Measurements from ENCODE around the gene PSMD10. TPM values are rescaled to one million over a fixed set of nuclear protein-coding genes. Genes with fewer than 3 reads are reported as not detected.

The PSMD10 gene
- total RNA-seq, 1 donor from 2014 or later, result 156 TPM

DNA sequence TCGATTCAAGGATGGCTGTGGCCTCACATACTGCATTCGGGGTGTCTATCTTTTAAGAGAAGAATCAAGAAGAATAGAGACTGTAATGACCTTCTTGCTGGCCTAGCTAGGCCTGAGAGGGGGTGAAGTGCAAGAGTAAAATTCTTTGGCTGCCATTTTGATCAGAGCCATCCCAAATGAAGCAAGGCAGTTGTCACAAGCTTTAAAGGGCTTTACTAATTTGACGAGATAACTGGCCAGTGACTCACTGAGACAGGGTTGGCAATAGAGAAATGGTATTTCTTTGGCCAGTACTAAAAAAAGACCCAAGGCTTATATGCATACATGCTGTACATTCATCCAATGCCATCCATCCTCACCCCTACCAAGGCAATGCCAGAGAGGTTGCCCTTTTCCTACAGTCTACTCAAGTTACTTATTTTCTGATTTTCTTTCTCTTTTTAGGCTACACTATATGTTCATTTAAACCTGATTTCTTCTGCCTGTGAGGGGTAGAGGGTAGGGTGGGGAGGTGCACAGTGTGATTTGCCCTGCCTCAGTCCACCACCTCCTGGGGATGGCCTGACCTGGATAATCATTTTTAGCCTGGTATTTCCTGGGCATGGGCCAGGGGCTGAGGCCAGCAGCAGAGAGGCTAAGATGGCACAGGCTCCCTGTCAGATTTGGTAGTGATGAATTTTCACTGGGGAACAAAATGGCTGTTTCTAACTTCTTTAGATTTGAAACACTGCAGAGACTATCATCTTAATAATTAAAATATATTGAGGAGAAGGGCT is 32.4 kb upstream of the PSMD10 start:
- H3K27me3 ChIP-seq, result no peaks in the 10 kb centered on the region
- Mint-ChIP-seq H3K27me3 (ENCODE audit: insufficient read depth, low read depth) (no peaks in the 10 kb centered on the region), H3K27ac (no peak overlapping the region), H3K36me3 (peaks cover 4% of the 10 kb centered on the region), H3K4me3 (no peak overlapping the region), H3K4me1 (peaks cover 28% of the 10 kb centered on the region), H3K9me3 (no peaks in the 10 kb centered on the region)
- H4K20me1 ChIP-seq (ENCODE audit: low read depth), result no peaks in the 10 kb centered on the region
- no peak for TF ChIP-seq EZH2phosphoT487 (IDR thresholded peaks at IDR 0.05)
- no peak for TF ChIP-seq EZH2 (IDR thresholded peaks at IDR 0.05)
- TF ChIP-seq, protein P1, sequence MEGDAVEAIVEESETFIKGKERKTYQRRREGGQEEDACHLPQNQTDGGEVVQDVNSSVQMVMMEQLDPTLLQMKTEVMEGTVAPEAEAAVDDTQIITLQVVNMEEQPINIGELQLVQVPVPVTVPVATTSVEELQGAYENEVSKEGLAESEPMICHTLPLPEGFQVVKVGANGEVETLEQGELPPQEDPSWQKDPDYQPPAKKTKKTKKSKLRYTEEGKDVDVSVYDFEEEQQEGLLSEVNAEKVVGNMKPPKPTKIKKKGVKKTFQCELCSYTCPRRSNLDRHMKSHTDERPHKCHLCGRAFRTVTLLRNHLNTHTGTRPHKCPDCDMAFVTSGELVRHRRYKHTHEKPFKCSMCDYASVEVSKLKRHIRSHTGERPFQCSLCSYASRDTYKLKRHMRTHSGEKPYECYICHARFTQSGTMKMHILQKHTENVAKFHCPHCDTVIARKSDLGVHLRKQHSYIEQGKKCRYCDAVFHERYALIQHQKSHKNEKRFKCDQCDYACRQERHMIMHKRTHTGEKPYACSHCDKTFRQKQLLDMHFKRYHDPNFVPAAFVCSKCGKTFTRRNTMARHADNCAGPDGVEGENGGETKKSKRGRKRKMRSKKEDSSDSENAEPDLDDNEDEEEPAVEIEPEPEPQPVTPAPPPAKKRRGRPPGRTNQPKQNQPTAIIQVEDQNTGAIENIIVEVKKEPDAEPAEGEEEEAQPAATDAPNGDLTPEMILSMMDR (IDR thresholded peaks at IDR 0.05), result no peak
- H3K4me3 ChIP-seq, result no peak overlapping the region
- no peak overlapping the region for H3K4me2 ChIP-seq
- no peak overlapping the region for H2AFZ ChIP-seq (replicated peaks)
- no peak overlapping the region for H3K27ac ChIP-seq
- peaks cover 3% of the 10 kb centered on the region for H3K9me3 ChIP-seq (ENCODE audit: low read depth)
- H3K9ac ChIP-seq, result no peak overlapping the region
- peaks cover 39% of the 10 kb centered on the region for H3K4me1 ChIP-seq
- DNase-seq (ENCODE audit: low spot score), result no peak
- H3F3A ChIP-seq (ENCODE audit: low read depth), result peaks cover 15% of the 10 kb centered on the region
- H3K36me3 ChIP-seq, result no peaks in the 10 kb centered on the region
- H3K79me2 ChIP-seq (ENCODE audit: low read depth), result no peaks in the 10 kb centered on the region

DNA sequence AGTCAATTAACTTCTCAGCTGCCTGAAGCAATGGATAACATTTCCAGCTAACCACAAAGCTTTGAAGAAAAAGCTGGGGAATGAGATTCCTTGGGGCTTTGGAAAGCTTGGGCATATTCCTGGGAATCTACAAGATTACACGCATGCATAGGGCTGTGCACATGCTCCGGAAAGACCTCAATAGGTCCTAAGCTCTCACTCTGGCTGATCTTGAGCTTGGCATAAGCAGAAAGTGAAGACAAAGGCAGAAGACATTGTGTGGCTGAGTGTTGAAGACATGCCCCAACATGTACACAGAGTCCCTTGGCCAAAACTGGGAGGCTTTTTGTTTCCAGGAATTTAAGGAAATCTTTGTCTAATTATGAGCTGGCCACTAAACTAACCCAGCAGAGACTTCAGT is 31.4 kb upstream of the PSMD10 start:
- Histone ChIP-seq H3K27me3 (no peaks in the 10 kb centered on the region), H3K27ac (no peak overlapping the region), H2AFZ (replicated peaks) (no peak overlapping the region), H3F3A (ENCODE audit: low read depth) (peaks cover 15% of the 10 kb centered on the region), H3K79me2 (ENCODE audit: low read depth) (no peaks in the 10 kb centered on the region), H3K4me3 (no peak overlapping the region), H3K36me3 (no peaks in the 10 kb centered on the region), H3K4me1 (peaks cover 39% of the 10 kb centered on the region), H3K4me2 (no peak overlapping the region), H4K20me1 (ENCODE audit: low read depth) (no peaks in the 10 kb centered on the region), H3K9ac (no peak overlapping the region), H3K9me3 (ENCODE audit: low read depth) (peaks cover 3% of the 10 kb centered on the region)
- Mint-ChIP-seq H3K36me3 (peaks cover 2% of the 10 kb centered on the region), H3K4me1 (peaks cover 28% of the 10 kb centered on the region), H3K9me3 (no peaks in the 10 kb centered on the region), H3K27me3 (ENCODE audit: insufficient read depth, low read depth) (no peaks in the 10 kb centered on the region), H3K4me3 (no peak overlapping the region), H3K27ac (no peak overlapping the region)
- TF ChIP-seq EZH2 (IDR thresholded peaks at IDR 0.05), result no peak
- no peak for TF ChIP-seq EZH2phosphoT487 (IDR thresholded peaks at IDR 0.05)
- TF ChIP-seq, protein P1 (IDR thresholded peaks at IDR 0.05), result no peak
- no peak for DNase-seq (ENCODE audit: low spot score)

DNA sequence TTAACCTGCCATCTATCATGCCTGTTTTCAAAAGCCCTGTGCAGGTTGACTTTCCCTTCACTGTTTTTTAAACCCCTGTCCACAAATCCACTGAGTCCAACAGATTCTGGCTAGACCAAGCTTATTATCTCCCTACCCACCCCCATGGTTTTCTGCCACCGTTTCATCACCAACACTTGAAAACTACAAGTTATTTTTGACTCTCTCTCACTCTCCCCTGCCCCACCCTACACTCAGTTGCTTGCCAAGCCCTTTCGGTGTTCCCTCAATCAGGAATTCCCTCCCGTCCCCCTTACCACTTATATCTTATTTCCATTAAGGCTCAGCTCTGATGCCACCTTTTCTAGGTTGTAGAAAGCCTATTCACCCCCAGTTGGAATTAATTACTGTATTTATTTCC is 29.9 kb upstream of the PSMD10 start:
- no peaks in the 10 kb centered on the region for H3K36me3 ChIP-seq
- H3K4me2 ChIP-seq, result no peak overlapping the region
- H3K4me1 ChIP-seq, result peaks cover 31% of the 10 kb centered on the region
- no peaks in the 10 kb centered on the region for H3K27me3 ChIP-seq
- no peaks in the 10 kb centered on the region for H3K36me3 Mint-ChIP-seq
- no peak overlapping the region for H3K4me3 ChIP-seq
- H3K9me3 ChIP-seq (ENCODE audit: low read depth), result peaks cover 3% of the 10 kb centered on the region
- H3F3A ChIP-seq (ENCODE audit: low read depth), result peaks cover 9% of the 10 kb centered on the region
- H3K79me2 ChIP-seq (ENCODE audit: low read depth), result no peaks in the 10 kb centered on the region
- no peak overlapping the region for H3K27ac ChIP-seq
- H3K9ac ChIP-seq, result no peak overlapping the region
- H3K9me3 Mint-ChIP-seq, result no peaks in the 10 kb centered on the region
- no peak for DNase-seq (ENCODE audit: low spot score)
- peaks cover 20% of the 10 kb centered on the region for H3K4me1 Mint-ChIP-seq
- H2AFZ ChIP-seq (replicated peaks), result no peak overlapping the region
- H3K27me3 Mint-ChIP-seq (ENCODE audit: insufficient read depth, low read depth), result no peaks in the 10 kb centered on the region
- H3K27ac Mint-ChIP-seq, result no peak overlapping the region
- H3K4me3 Mint-ChIP-seq, result no peak overlapping the region
- H4K20me1 ChIP-seq (ENCODE audit: low read depth), result no peaks in the 10 kb centered on the region
- TF ChIP-seq EZH2phosphoT487 (IDR thresholded peaks at IDR 0.05) (no peak), EZH2 (IDR thresholded peaks at IDR 0.05) (no peak)
- TF ChIP-seq, protein P1 (IDR thresholded peaks at IDR 0.05), result no peak

Data from neural progenitor cell (in vitro differentiated cells).